HG03108 (cell line): ENCODE measurements around the gene ZKSCAN4.

Experiments used
- ATAC-seq: cut with Tn5 transposase; IDR thresholded peaks from one replicate; pipeline ENCODE4 v1.9.1; 2021; ENCODE audit warnings: moderate library complexity; ENCODE audit not compliant: unreplicated experiment

ZKSCAN4 gene

DNA sequence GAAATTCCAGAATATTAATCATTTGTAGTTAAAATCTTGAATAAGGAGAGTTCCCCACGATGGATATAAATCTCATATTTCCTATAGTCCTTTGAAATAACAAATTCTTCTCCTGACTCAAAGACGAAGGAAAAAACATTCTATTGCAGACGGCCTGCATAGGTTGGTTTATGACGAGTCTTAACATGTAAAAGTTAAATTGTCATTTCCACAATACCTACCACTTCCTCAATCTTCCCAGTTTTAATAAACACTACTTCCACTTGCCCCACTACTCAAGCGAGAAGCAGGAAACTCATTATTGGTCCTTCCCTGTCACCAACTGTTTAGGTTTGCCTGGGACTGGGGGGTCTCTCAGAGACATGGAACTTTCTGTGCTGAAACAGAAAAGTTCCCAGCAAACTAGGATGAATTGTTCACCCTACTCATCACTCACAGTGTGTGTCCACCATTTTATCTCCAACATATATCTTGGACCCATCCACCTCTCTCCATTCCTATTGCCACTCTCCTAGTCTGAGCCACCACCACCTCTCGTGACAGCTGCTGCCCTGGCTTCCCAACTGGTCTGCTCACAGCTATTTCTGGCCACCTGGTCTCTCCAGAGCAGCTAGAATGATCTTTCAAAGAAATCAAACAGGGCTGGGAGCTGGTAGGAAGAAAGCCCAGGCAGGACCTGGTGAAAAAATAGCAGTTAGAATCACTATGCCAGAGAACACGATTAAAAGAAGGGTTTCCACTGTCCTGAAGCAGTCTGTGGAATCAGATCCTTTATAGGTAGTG lies 42.1 kb downstream of the ZKSCAN4 start:
- no peak for ATAC-seq

DNA sequence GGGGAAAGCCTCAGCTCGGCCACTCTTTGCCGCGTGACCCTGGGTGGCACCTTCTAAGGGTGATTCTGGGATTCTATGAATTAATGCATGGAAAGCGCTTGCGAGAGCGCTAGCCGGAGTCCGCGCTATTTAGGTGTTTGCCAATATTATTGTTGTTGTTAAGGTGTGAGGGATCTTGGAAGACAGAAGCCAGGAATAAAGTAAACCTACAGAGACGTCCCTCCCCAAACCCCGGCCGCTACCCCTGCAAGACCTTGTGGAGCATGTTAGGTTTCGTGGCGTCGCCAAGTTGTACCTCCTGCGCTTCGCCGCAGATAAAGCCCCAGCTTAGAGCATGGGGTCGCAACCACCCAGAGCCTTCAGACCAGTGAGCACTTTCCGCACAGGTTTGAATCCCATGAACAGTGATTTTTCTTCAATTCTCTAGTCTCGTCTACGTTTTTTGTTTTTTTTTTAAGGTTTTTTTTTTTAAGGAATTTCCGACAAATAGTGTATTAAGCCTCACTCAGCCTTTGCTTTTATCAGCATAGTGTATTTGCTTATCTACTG lies 43.9 kb downstream of the ZKSCAN4 start:
- ATAC-seq = no peak

DNA sequence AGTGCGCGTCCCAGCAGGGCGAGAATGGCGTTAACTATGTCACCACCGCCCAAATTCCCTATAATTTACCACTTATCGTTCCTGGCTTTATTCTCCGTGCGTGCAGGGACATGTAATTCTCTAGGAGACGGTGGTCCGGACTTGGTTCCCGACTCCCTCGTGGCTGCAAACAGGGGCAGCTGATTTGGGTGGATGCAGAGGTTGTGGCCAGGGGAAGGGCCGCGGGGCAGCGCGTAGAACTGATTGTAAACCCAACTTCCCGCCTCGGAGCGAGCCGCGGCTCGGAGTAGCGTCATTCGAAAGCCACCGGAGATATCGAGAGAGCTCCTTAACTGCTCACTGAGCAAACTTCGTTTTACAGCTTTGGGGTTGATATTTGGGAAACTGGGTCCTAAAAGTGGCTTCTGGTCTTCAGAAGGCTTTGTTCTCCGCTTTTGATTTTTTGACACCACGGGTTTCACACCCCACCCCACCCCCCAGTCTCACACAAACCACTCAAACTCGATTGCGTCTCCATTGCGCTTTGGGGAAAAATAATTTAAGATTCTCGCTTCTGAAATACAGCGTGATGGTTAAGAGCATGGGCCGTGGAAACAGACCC lies 44.5 kb downstream of the ZKSCAN4 start:
- peak; percentile 44 for ATAC-seq

DNA sequence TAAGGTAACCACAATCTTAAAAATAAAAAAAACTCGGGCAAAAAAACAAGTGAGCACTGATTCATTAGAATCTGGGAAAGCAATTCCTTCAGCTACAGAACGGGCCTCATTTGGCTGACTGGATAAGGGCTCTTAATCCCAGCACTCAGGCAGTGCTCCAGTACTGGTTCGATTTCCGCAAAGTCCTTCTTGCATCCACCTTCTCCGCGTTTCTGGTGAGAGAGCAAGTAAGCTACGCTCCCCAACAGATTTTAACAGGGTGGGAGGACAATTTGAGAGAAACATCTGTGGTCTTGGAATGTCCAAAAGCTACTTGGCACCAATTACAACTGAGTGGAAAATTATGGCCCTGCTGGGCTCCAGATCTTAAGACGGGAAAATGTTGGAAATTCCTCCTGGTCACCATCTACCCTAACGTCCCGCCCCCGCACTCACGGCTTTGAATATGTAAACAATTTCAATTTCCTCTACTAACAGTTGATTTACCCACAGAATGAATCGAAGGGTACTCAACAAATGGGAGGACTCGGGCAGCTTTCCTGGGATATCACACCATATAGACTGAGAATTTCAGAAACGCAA lies 45.0 kb downstream of the ZKSCAN4 start:
- no peak for ATAC-seq

DNA sequence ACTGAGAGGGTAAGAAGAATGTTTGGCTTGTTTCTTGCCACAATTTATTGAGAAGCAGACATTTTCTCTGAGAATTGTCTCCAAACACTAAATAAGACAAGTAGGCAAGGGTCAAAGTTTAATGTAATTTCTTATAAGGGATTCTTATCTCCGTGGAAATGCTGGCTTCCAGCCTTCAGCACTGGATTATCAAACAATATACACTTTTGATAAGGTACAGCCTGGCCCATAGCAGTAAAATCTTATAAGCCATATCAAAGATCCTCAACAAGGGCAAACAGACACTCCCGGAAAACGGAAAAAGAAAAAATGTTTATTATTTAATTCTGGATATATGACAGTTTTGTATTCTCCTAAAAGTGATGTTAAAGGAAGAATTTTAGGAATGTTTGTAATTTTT lies 45.5 kb downstream of the ZKSCAN4 start:
- no peak for ATAC-seq

DNA sequence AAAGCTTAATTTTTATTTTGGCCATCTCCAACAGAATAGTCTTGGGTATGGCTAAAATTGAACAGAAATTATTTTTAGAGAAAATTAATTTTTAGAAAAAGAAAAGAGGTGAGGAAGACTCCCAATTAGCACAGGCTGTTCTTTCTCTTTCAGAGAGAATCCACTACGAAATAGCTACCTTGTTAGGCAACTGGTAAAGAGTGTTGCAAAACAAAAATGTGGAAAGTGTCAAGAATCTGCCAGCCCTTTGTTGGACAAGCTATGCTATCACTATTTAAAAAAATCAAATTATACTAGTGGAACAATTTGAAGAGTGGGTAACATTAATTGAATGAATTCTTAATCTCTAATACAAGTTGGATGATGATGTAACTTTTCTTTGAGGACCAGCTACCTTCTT lies 46.2 kb downstream of the ZKSCAN4 start:
- no peak for ATAC-seq

DNA sequence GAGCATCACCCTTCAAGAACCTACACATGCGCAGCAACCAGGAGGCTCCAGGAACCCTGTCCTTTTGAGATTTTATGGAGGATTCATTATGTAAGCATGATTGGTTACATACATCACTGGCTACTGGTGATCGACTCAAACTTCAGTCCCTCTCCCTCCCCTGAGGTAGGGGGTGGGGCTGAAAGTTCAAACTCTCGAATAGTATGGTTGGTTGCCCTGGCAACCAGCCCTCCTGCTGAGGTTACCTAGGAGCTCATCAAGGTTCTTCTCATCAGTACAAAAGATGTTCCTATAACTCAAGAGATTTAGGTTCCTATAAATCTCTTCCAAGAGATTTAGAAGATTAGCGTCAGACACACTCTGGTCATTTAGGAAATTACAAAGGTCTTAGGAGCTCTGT lies 48.9 kb downstream of the ZKSCAN4 start:
- no peak for ATAC-seq

DNA sequence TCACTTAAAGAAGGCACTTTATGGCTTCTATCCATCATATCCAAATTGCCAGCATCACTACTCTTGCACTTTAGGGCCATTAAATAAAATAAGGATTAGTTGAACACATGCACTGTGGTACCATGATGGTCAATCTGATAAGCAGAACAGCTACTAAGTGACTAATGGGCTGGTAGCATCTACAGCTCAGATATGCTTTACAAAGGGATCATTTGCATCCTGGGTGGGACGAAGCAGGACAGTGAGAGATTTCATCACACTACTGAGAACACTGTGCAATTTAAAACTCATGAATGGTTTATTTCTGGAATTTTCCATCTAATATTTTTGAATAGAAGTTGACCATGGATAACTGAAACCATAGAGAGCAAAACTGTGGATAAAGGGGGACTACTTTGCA lies 52.0 kb downstream of the ZKSCAN4 start:
- ATAC-seq = no peak
